Mesendoderm (in vitro differentiated cells): ENCODE measurements around the gene ACOT7.
"Not testable (repeated sequence)": the region's sequence is repeated elsewhere in the genome, so short reads cannot be mapped to it uniquely, and the experiment has no call there.

Experiments
- DNase-seq: peaks from one replicate; pipeline ENCODE4 v3.0.0; 2013
- H2AK5ac ChIP-seq: 2 replicates; pipeline ENCODE4 v1.6.1; 2013; ENCODE audit warnings: low read length, inconsistent platforms
- H2BK120ac ChIP-seq: 2 replicates; pipeline ENCODE4 v1.6.1; 2013; ENCODE audit warnings: low read depth, mild to moderate bottlenecking, low read length, moderate library complexity, mixed read lengths
- H2BK15ac ChIP-seq: replicated peaks from 2 replicates; pipeline ENCODE4 v1.6.1; 2013; ENCODE audit warnings: low read depth, mild to moderate bottlenecking, moderate library complexity
- H2BK5ac ChIP-seq: 2 replicates; pipeline ENCODE4 v1.6.1; 2013; ENCODE audit warnings: low read length, inconsistent platforms
- H3K18ac ChIP-seq: 2 replicates; pipeline ENCODE4 v1.6.1; 2013; ENCODE audit warnings: mild to moderate bottlenecking, low read length, mixed read lengths
- H3K23ac ChIP-seq: one replicate; pipeline ENCODE4 v1.6.1; 2013; ENCODE audit warnings: low read length
- H3K27ac ChIP-seq: 2 replicates; pipeline ENCODE4 v1.5.1; 2013; ENCODE audit warnings: low read depth, mild to moderate bottlenecking, inconsistent platforms, low read length, moderate library complexity
- H3K27me3 ChIP-seq: 2 replicates; pipeline ENCODE4 v1.6.1; 2013; ENCODE audit warnings: low read length, control low read depth, mild to moderate bottlenecking, inconsistent platforms; ENCODE audit not compliant: insufficient read depth, poor library complexity
- H3K36me3 ChIP-seq: 2 replicates; pipeline ENCODE4 v1.6.1; 2013; ENCODE audit warnings: low read length, inconsistent platforms; ENCODE audit not compliant: control insufficient read depth, insufficient read depth
- H3K4ac ChIP-seq: one replicate; pipeline ENCODE4 v1.6.1; 2013; ENCODE audit warnings: low read depth, mild to moderate bottlenecking, low read length, moderate library complexity
- H3K4me1 ChIP-seq: 2 replicates; pipeline ENCODE4 v1.6.1; 2013; ENCODE audit warnings: low read depth, low read length, inconsistent platforms; ENCODE audit not compliant: control insufficient read depth
- H3K4me2 ChIP-seq: 2 replicates; pipeline ENCODE4 v1.6.1; 2013; ENCODE audit warnings: low read length
- H3K4me3 ChIP-seq: 2 replicates; pipeline ENCODE4 v1.5.1; 2013; ENCODE audit warnings: mild to moderate bottlenecking, low read length
- H3K56ac ChIP-seq: one replicate; pipeline ENCODE4 v1.6.1; 2013; ENCODE audit warnings: low read length
- H3K79me1 ChIP-seq: 2 replicates; pipeline ENCODE4 v1.6.1; 2013; ENCODE audit warnings: low read length, inconsistent platforms
- H3K79me2 ChIP-seq: 2 replicates; pipeline ENCODE4 v1.6.1; 2013; ENCODE audit warnings: mild to moderate bottlenecking, low read length; ENCODE audit not compliant: control insufficient read depth, insufficient read depth
- H3K9ac ChIP-seq: 2 replicates; pipeline ENCODE4 v1.6.1; 2013; ENCODE audit warnings: low read length, inconsistent platforms
- H4K5ac ChIP-seq: one replicate; pipeline ENCODE4 v1.6.1; 2013; ENCODE audit warnings: low read length
- H4K8ac ChIP-seq: one replicate; pipeline ENCODE4 v1.6.1; 2013; ENCODE audit warnings: low read depth, mild to moderate bottlenecking, control low read depth, low read length, moderate library complexity
- WGBS: extraction: QIAGEN DNeasy Blood & Tissue Kit; methylation state at CpG from one replicate; pipeline ENCODE4 v1.1.7; 2013; ENCODE audit warnings: low lambda C conversion rate, missing lambda C conversion rate; ENCODE audit not compliant: insufficient coverage; ENCODE audit errors: extremely low coverage; 5-methylcytosine and 5-hydroxymethylcytosine counted together

ACOT7 gene

GRCh38 chr1:6370006-6370405 is 23.6 kb downstream of the ACOT7 start:
- H3K79me2 ChIP-seq = peaks cover 11% of the 10 kb centered on the region
- no peak overlapping the region for H3K9ac ChIP-seq
- H3K4me1 ChIP-seq = no peaks in the 10 kb centered on the region
- H4K8ac ChIP-seq = no peak overlapping the region
- H3K4me3 ChIP-seq = no peak overlapping the region
- no peak overlapping the region for H3K18ac ChIP-seq
- no peak for DNase-seq
- H3K79me1 ChIP-seq = peaks cover 5% of the 10 kb centered on the region
- H3K4ac ChIP-seq = no peak overlapping the region
- no peak overlapping the region for H2AK5ac ChIP-seq
- no peaks in the 10 kb centered on the region for H3K27me3 ChIP-seq
- H4K5ac ChIP-seq = no peak overlapping the region
- no peak overlapping the region for H3K27ac ChIP-seq
- no peak overlapping the region for H2BK120ac ChIP-seq
- no peaks in the 10 kb centered on the region for H3K36me3 ChIP-seq
- no peak overlapping the region for H3K4me2 ChIP-seq
- H3K23ac ChIP-seq = no peak overlapping the region
- no peak overlapping the region for H2BK5ac ChIP-seq
- no peak overlapping the region for H3K56ac ChIP-seq
- H2BK15ac ChIP-seq = no peak overlapping the region
- no CpG with 5 or more reads among the region's 4 CpGs for WGBS

GRCh38 chr1:6367381-6368012 is 26.1 kb downstream of the ACOT7 start:
- no peak overlapping the region for H3K4ac ChIP-seq
- H2BK15ac ChIP-seq = no peak overlapping the region
- no peak overlapping the region for H3K23ac ChIP-seq
- no peaks in the 10 kb centered on the region for H3K27me3 ChIP-seq
- H2BK5ac ChIP-seq = no peak overlapping the region
- H3K56ac ChIP-seq = no peak overlapping the region
- no peak overlapping the region for H3K9ac ChIP-seq
- no peak overlapping the region for H3K4me3 ChIP-seq
- H4K5ac ChIP-seq = no peak overlapping the region
- WGBS = no CpG with 5 or more reads among the region's 9 CpGs
- H3K79me1 ChIP-seq = peaks cover 1% of the 10 kb centered on the region
- no peak for DNase-seq
- H3K18ac ChIP-seq = no peak overlapping the region
- no peak overlapping the region for H4K8ac ChIP-seq
- no peak overlapping the region for H2BK120ac ChIP-seq
- no peaks in the 10 kb centered on the region for H3K36me3 ChIP-seq
- no peak overlapping the region for H3K27ac ChIP-seq
- H2AK5ac ChIP-seq = no peak overlapping the region
- no peak overlapping the region for H3K4me2 ChIP-seq
- H3K4me1 ChIP-seq = no peaks in the 10 kb centered on the region
- H3K79me2 ChIP-seq = peaks cover 6% of the 10 kb centered on the region

- Histone ChIP-seq H3K4ac (no peak overlapping the region), H4K8ac (no peak overlapping the region), H3K56ac (no peak overlapping the region), H3K79me1 (peaks cover 4% of the 10 kb centered on the region), H3K9ac (no peak overlapping the region), H2BK120ac (no peak overlapping the region), H3K23ac (no peak overlapping the region), H3K4me2 (no peak overlapping the region), H3K4me1 (peaks cover 4% of the 10 kb centered on the region), H2AK5ac (no peak overlapping the region), H4K5ac (no peak overlapping the region), H3K18ac (no peak overlapping the region), H3K79me2 (peaks cover 11% of the 10 kb centered on the region), H2BK15ac (no peak overlapping the region), H3K36me3 (no peaks in the 10 kb centered on the region), H3K27ac (no peak overlapping the region), H2BK5ac (no peak overlapping the region), H3K27me3 (no peaks in the 10 kb centered on the region), H3K4me3 (no peak overlapping the region)
- no peak for DNase-seq
- no CpG with 5 or more reads among the region's 5 CpGs for WGBS
Measured at GRCh38 chr1:6365047-6365446, 28.5 kb downstream of the ACOT7 start.

GRCh38 chr1:6363085-6363884 is 30.3 kb downstream of the ACOT7 start:
- H2BK5ac ChIP-seq, H4K5ac ChIP-seq, H3K4me1 ChIP-seq, H4K8ac ChIP-seq, H3K36me3 ChIP-seq, H3K56ac ChIP-seq, H2BK15ac ChIP-seq, H3K27me3 ChIP-seq, H3K79me1 ChIP-seq, H2AK5ac ChIP-seq, H3K4ac ChIP-seq, H3K27ac ChIP-seq, H3K9ac ChIP-seq, H3K23ac ChIP-seq, H2BK120ac ChIP-seq, H3K18ac ChIP-seq, H3K4me2 ChIP-seq, H3K4me3 ChIP-seq: not testable (repeated sequence)
- DNase-seq = peak; percentile 66
- peaks cover 14% of the 10 kb centered on the region for H3K79me2 ChIP-seq
- WGBS = no CpG with 5 or more reads among the region's 20 CpGs

GRCh38 chr1:6361124-6361775 is 32.3 kb downstream of the ACOT7 start:
- no peak for DNase-seq
- no peak overlapping the region for H4K5ac ChIP-seq
- H3K23ac ChIP-seq = no peak overlapping the region
- H3K4me1 ChIP-seq = peaks cover 9% of the 10 kb centered on the region
- H3K4me2 ChIP-seq = no peak overlapping the region
- H4K8ac ChIP-seq = no peak overlapping the region
- no peak overlapping the region for H3K18ac ChIP-seq
- H2AK5ac ChIP-seq = no peak overlapping the region
- H3K27ac ChIP-seq = no peak overlapping the region
- no peak overlapping the region for H3K9ac ChIP-seq
- H3K56ac ChIP-seq = no peak overlapping the region
- H2BK120ac ChIP-seq = no peak overlapping the region
- no peak overlapping the region for H3K4me3 ChIP-seq
- H3K4ac ChIP-seq = no peak overlapping the region
- WGBS = no CpG with 5 or more reads among the region's 13 CpGs
- H2BK5ac ChIP-seq = no peak overlapping the region
- peaks cover 17% of the 10 kb centered on the region for H3K79me2 ChIP-seq
- H3K36me3 ChIP-seq = no peaks in the 10 kb centered on the region
- no peaks in the 10 kb centered on the region for H3K27me3 ChIP-seq
- peaks cover 13% of the 10 kb centered on the region for H3K79me1 ChIP-seq
- H2BK15ac ChIP-seq = no peak overlapping the region
